ENCODE data around the gene TSPAN15. TPM values are rescaled to one million over a fixed set of nuclear protein-coding genes. Genes with fewer than 3 reads are reported as not detected.

Gene TSPAN15
- total and polyA plus RNA-seq, 2 of the 4 experiments (the other 2 are of a cell fraction), result 0.48 TPM; not detected in 1

DNA sequence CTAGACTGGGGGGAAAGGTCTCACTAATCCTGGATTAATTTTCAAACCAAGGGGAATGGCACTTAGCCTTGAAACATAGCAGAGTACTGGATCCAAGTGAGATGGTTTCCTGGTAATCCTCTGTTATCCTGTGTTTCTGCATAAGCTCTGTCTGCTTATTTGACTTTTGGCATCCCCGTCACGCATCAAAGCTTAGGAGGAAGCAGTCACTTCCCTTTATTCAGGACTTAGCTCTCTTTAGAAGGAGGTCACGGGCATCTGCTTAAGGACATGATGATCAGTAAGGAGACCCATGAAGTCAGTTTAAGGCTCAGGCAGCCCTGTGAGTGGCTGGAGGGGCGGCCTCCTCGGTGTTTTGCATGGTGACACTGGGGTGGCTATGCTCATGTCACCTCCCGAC, 30.0 kb downstream of the TSPAN15 start:
- H4K5ac ChIP-seq (ENCODE audit: low read depth, low read length), result no peak overlapping the region
- no peak overlapping the region for H2BK5ac ChIP-seq (ENCODE audit: low read depth, low read length, poor library complexity, severe bottlenecking)
- H4K91ac ChIP-seq (ENCODE audit: insufficient read depth, low read depth, low read length), result no peak overlapping the region
- TF ChIP-seq RCOR1 (IDR thresholded peaks at IDR 0.05; ENCODE audit: insufficient replicate concordance, low read length) (no peak), SMC3 (IDR thresholded peaks at IDR 0.05; ENCODE audit: low read depth, low read length) (no peak), CEBPB (IDR thresholded peaks at IDR 0.05; ENCODE audit: low read depth, low read length) (no peak), RAD21 (IDR thresholded peaks at IDR 0.05; ENCODE audit: low read length) (no peak), FOS (IDR thresholded peaks at IDR 0.05; ENCODE audit: low read depth, low read length) (no peak), MXI1 (IDR thresholded peaks at IDR 0.05; ENCODE audit: borderline replicate concordance, low read depth, low read length) (no peak), NFE2L2 (IDR thresholded peaks at IDR 0.05; ENCODE audit: low read depth, low read length) (no peak)
- TF ChIP-seq, protein P1, sequence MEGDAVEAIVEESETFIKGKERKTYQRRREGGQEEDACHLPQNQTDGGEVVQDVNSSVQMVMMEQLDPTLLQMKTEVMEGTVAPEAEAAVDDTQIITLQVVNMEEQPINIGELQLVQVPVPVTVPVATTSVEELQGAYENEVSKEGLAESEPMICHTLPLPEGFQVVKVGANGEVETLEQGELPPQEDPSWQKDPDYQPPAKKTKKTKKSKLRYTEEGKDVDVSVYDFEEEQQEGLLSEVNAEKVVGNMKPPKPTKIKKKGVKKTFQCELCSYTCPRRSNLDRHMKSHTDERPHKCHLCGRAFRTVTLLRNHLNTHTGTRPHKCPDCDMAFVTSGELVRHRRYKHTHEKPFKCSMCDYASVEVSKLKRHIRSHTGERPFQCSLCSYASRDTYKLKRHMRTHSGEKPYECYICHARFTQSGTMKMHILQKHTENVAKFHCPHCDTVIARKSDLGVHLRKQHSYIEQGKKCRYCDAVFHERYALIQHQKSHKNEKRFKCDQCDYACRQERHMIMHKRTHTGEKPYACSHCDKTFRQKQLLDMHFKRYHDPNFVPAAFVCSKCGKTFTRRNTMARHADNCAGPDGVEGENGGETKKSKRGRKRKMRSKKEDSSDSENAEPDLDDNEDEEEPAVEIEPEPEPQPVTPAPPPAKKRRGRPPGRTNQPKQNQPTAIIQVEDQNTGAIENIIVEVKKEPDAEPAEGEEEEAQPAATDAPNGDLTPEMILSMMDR (conservative IDR thresholded peaks at IDR 0.05; ENCODE audit: low read depth, low read length), result no peak
- TF ChIP-seq, protein P2, sequence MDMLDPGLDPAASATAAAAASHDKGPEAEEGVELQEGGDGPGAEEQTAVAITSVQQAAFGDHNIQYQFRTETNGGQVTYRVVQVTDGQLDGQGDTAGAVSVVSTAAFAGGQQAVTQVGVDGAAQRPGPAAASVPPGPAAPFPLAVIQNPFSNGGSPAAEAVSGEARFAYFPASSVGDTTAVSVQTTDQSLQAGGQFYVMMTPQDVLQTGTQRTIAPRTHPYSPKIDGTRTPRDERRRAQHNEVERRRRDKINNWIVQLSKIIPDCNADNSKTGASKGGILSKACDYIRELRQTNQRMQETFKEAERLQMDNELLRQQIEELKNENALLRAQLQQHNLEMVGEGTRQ (IDR thresholded peaks at IDR 0.05; ENCODE audit: low read depth, low read length), result no peak
- ATAC-seq (ENCODE audit: low read depth) (no peak), DNase-seq (no peak)
- WGBS, 2 experiments (ENCODE audit: extremely low coverage in 2 of 2, insufficient read length in 1 of 2), result no CpG with 5 or more reads among the region's 6 CpGs
- dilution Hi-C loops (cut with HindIII; ENCODE audit: low sequenced_read_pairs, unreplicated experiment) (no loop called here), intact Hi-C loops (cut with micrococcal nuclease) (no loop called here), in situ Hi-C loops (cut with MboI; ENCODE audit: low sequenced_read_pairs) (no loop called here)
- BruUV-seq (replicated peaks), result no TSS peak
- no peaks in the 10 kb centered on the region for H4K20me1 ChIP-seq (ENCODE audit: insufficient read depth, low read length)
- H3K9me1 ChIP-seq (ENCODE audit: insufficient read depth, low read length), result no peaks in the 10 kb centered on the region
- no peak overlapping the region for H3K23ac ChIP-seq (ENCODE audit: low read depth, low read length)
- H3K4me1 ChIP-seq (ENCODE audit: control insufficient read depth, insufficient read depth, low read length), result no peaks in the 10 kb centered on the region; the same call in 1 of the 2 replicates
- H3K27me3 ChIP-seq (ENCODE audit: control insufficient read depth, insufficient read depth, low read length), result peaks cover 48% of the 10 kb centered on the region
- H3K36me3 ChIP-seq (ENCODE audit: control insufficient read depth, insufficient read depth, low read length), result no peaks in the 10 kb centered on the region
- H2AK9ac ChIP-seq (replicated peaks; ENCODE audit: low read depth, low read length, poor library complexity), result no peak overlapping the region
- H2BK20ac ChIP-seq (ENCODE audit: low read depth, low read length), result no peak overlapping the region
- no peak overlapping the region for H3K4me3 ChIP-seq (ENCODE audit: insufficient read depth, low read depth, low read length)
- ChIA-PET POLR2A (ENCODE audit: unreplicated experiment) (no interaction called here), CTCF (no interaction called here)
- H3K4me2 ChIP-seq (ENCODE audit: low read depth, low read length), result no peak overlapping the region
- H3K56ac ChIP-seq (ENCODE audit: extremely low read depth, insufficient read depth, low read length), result no peak overlapping the region
- H3K9ac ChIP-seq (ENCODE audit: low read depth, low read length), result no peak overlapping the region
- H2AFZ ChIP-seq (replicated peaks; ENCODE audit: low read length, poor library complexity), result no peak overlapping the region
- H2BK120ac ChIP-seq (ENCODE audit: low read depth, low read length), result no peak overlapping the region
- H3K4ac ChIP-seq (ENCODE audit: low read depth, low read length), result no peak overlapping the region
- H4K8ac ChIP-seq (ENCODE audit: low read depth in 2 of 2, low read length in 2 of 2), result no peak overlapping the region
- no peaks in the 10 kb centered on the region for H3K9me3 ChIP-seq (ENCODE audit: control insufficient read depth, insufficient read depth, low read length)
- H3K14ac ChIP-seq (replicated peaks; ENCODE audit: low read depth, low read length), result no peak overlapping the region
- no peaks in the 10 kb centered on the region for H3K79me1 ChIP-seq (ENCODE audit: low read depth in 1 of 2, low read length in 2 of 2)
- no peak overlapping the region for H2BK15ac ChIP-seq (ENCODE audit: low read depth, low read length)
- H2AK5ac ChIP-seq (ENCODE audit: low read depth, low read length), result no peak overlapping the region
- H3K27ac ChIP-seq (ENCODE audit: insufficient read depth, low read length), result no peak overlapping the region
- H3K18ac ChIP-seq (ENCODE audit: low read depth, low read length), result no peak overlapping the region
